SK-N-SH treated with all-trans-retinoic acid at 6 μM for 48 hours (cell line): ENCODE data around the gene ZMYND8.

Experiments
- BACH2 ChIP-seq: fragments of 250-450 bp; sonication (Bioruptor Pico); IDR thresholded peaks from 2 replicates; pipeline ENCODE4 v1.9.0; 2021; ENCODE audit warnings: mild to moderate bottlenecking, borderline replicate concordance
- CREB5 ChIP-seq: fragments of 250-450 bp; sonication (Bioruptor Pico); IDR thresholded peaks from 2 replicates; pipeline ENCODE4 v1.5.1; 2020; ENCODE audit warnings: low read depth, mild to moderate bottlenecking, moderate library complexity
- ESRRG ChIP-seq: fragments of 250-450 bp; sonication (Bioruptor Pico); IDR thresholded peaks from 2 replicates; pipeline ENCODE4 v1.6.1; 2021; ENCODE audit warnings: mild to moderate bottlenecking
- GLIS3 ChIP-seq: fragments of 250-450 bp; sonication (Bioruptor Pico); IDR thresholded peaks from 2 replicates; pipeline ENCODE4 v1.5.0; 2020; ENCODE audit warnings: mild to moderate bottlenecking, moderate library complexity
- ISL1 ChIP-seq: fragments of 250-450 bp; sonication (Bioruptor Pico); IDR thresholded peaks from 2 replicates; pipeline ENCODE4 v2.1.2; 2022; ENCODE audit warnings: mild to moderate bottlenecking, moderate library complexity
- OSR1 ChIP-seq: fragments of 250-450 bp; sonication (Bioruptor Pico); IDR thresholded peaks from 2 replicates; pipeline ENCODE4 v1.8.0; 2022; ENCODE audit warnings: moderate library complexity, mild to moderate bottlenecking, inconsistent platforms
- RARB ChIP-seq: fragments of 250-450 bp; sonication (Bioruptor Pico); IDR thresholded peaks from 2 replicates; pipeline ENCODE4 v1.8.0; 2021; ENCODE audit warnings: mild to moderate bottlenecking, moderate library complexity
- SNAI2 ChIP-seq: fragments of 250-450 bp; sonication (Bioruptor Pico); IDR thresholded peaks from 2 replicates; pipeline ENCODE4 v1.5.0; 2020; ENCODE audit warnings: mild to moderate bottlenecking, moderate library complexity
- ZFP30 ChIP-seq: fragments of 450-650 bp; formaldehyde crosslinking; IDR thresholded peaks from 2 replicates; pipeline ENCODE4 v1.5.0; 2022; ENCODE audit warnings: mild to moderate bottlenecking, moderate library complexity
- ZNF565 ChIP-seq: fragments of 450-650 bp; formaldehyde crosslinking; conservative IDR thresholded peaks from 2 replicates; pipeline ENCODE4 v1.5.0; 2020; ENCODE audit warnings: low read depth, mild to moderate bottlenecking, moderate library complexity
- ZNF70 ChIP-seq: fragments of 450-650 bp; formaldehyde crosslinking; IDR thresholded peaks from 2 replicates; pipeline ENCODE4 v1.5.0; 2020; ENCODE audit warnings: mild to moderate bottlenecking, moderate library complexity

GRCh38 chr20:47325242-47325641 is 31.3 kb downstream of the ZMYND8 start:
- TF ChIP-seq CREB5 (CRISPR knock-in tag) (no peak), OSR1 (CRISPR knock-in tag) (no peak), GLIS3 (CRISPR knock-in tag) (no peak), ZNF70 (CRISPR knock-in tag) (no peak), RARB (CRISPR knock-in tag) (no peak), ZNF565 (CRISPR knock-in tag) (no peak), ZFP30 (CRISPR knock-in tag) (no peak), ISL1 (CRISPR knock-in tag) (no peak), SNAI2 (CRISPR knock-in tag) (no peak), BACH2 (CRISPR knock-in tag) (no peak), ESRRG (CRISPR knock-in tag) (no peak)
